Mucosa of rectum (tissue), 2 donors: Measurements from ENCODE around the gene NUP210.

Experiments
- H3K27ac ChIP-seq, 2 donors: one replicate each; pipeline ENCODE4 v1.7.0; 2013; ENCODE audit warnings: inconsistent platforms in 2 of 2, low read depth in 2 of 2, low read length in 2 of 2
- H3K27me3 ChIP-seq, 2 donors: one replicate each; pipeline ENCODE4 v1.7.0; 2013; ENCODE audit warnings: low read length in 2 of 2; ENCODE audit not compliant: control insufficient read depth in 2 of 2, insufficient read depth in 2 of 2
- H3K36me3 ChIP-seq, 2 donors: one replicate each; pipeline ENCODE4 v1.7.0; 2013; ENCODE audit warnings: low read length in 2 of 2; ENCODE audit not compliant: control insufficient read depth in 2 of 2, insufficient read depth in 2 of 2
- H3K4me1 ChIP-seq, 2 donors: one replicate each; pipeline ENCODE4 v1.7.0; 2013; ENCODE audit warnings: low read length in 2 of 2, mild to moderate bottlenecking in 1 of 2; ENCODE audit not compliant: control insufficient read depth in 2 of 2, insufficient read depth in 2 of 2
- H3K4me3 ChIP-seq, 2 donors: one replicate each; pipeline ENCODE4 v1.7.0; 2013; ENCODE audit warnings: low read length in 2 of 2
- H3K9ac ChIP-seq, 2 donors: one replicate each; pipeline ENCODE4 v1.7.0; 2013; ENCODE audit warnings: low read length in 2 of 2, low read depth in 1 of 2, mild to moderate bottlenecking in 1 of 2
- H3K9me3 ChIP-seq, 2 donors: one replicate each; pipeline ENCODE4 v1.7.0; 2013; ENCODE audit warnings: low read length in 2 of 2; ENCODE audit not compliant: control insufficient read depth in 2 of 2
- donor health status: healthy.
- donor health status: Normal muscosa, but diverticular disease.

The NUP210 gene

DNA sequence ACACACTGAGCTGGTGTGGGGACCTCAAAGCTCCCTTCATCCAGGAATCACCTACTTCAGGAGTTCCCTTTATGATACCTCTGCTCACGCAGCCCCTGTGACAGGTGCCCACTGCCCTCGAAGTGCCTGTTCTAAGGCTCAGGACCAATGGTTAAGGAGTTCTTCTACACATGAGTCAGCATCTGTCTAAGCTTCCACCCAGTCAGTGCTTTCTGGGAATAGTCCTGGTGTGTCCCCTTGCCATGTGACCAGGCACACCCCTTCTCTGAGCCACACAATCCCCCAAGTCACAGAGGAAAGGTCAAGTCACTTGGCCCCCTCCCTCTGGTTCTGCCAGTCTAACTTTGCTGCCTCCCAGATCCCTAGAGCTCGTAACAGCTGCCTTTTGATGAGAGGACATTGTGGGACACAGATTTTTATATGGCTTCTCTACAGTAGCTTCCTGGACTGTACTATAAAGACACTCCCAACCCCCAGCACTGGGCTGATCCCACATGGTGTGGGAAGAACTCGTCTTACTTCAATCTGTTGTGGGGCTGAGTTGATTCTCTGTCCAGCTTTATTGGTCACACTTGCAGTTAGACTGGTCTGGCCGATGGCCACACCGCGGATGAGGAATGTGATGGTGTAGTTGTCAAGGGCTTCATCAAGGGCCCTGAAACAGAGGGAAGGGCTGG, 78.8 kb downstream of the NUP210 start:
- H3K27me3 ChIP-seq, result no peaks in the 10 kb centered on the region
- no peak overlapping the region for H3K9ac ChIP-seq
- H3K36me3 ChIP-seq, result peaks cover 0 to 29% of the 10 kb centered on the region in 2 donors
- H3K4me1 ChIP-seq, result no peaks in the 10 kb centered on the region
- H3K4me3 ChIP-seq, result no peak overlapping the region
- H3K9me3 ChIP-seq, result no peaks in the 10 kb centered on the region
- H3K27ac ChIP-seq, result no peak overlapping the region

DNA sequence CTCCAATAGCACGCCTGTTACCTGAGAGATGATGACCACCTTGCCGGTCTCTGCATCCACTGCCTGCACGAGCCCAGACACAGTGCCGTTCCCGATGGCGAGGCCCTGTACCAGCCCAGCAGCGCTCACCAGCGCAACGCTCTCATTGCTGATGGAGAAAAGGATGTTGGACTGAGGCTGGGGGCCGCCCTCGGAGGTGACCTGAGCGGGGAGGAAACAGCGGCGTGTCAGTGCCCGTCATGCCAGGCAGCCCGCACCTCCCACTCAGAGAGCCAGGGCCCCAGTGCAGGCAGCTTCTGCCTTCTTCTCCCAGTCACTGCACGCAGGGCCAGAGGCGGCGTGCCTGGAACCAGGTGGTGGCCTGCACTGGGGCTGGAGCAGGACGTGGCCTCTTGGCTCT, 80.3 kb downstream of the NUP210 start:
- peaks cover 0 to 37% of the 10 kb centered on the region in 2 donors for H3K36me3 ChIP-seq
- no peak overlapping the region for H3K4me3 ChIP-seq
- H3K27me3 ChIP-seq, result no peaks in the 10 kb centered on the region
- H3K27ac ChIP-seq, result no peak overlapping the region
- no peaks in the 10 kb centered on the region for H3K9me3 ChIP-seq
- H3K4me1 ChIP-seq, result no peaks in the 10 kb centered on the region
- no peak overlapping the region for H3K9ac ChIP-seq

DNA sequence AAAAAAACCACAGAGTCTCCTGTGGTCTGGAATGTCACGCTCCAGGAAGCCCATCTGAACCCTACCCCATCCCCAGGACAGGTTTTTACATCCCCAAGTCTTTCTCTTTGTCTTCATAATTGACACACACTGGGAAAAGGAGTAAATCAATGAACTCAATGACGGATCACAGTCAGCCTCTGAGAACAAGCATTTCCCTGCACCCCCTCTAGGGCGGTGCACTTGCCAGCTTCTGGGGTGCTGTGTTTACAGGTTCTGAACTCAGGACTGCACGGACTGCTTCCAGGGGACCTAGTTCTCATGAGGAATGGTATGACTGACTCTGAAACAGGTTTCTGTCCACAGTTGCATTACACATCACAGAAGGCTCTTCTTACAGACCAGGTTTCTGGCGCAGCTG, 81.1 kb downstream of the NUP210 start:
- Histone ChIP-seq H3K4me1 (no peaks in the 10 kb centered on the region), H3K4me3 (no peak overlapping the region), H3K27ac (no peak overlapping the region), H3K27me3 (no peaks in the 10 kb centered on the region), H3K9ac (no peak overlapping the region), H3K9me3 (no peaks in the 10 kb centered on the region), H3K36me3 (peaks cover 0 to 37% of the 10 kb centered on the region in 2 donors)

DNA sequence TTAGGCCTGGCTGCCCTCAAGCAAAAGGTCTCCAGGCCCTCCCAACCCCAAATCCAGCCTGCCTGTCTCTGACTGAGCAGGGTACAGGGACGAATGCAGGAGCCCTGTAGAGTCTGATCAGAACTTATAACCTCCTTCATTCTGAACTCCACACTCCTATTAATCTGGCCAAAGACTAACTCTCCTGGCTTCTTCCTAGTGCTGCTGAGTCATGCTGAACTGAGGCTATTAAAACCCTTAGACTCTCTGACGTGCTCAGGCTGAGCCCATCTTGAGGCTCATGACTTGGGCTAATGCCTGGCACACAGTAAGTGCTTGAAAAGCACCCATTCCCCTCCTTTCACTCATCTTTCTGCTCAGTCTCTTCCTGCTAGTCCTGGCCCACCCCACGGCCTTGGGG, 81.9 kb downstream of the NUP210 start:
- H3K27me3 ChIP-seq, result no peaks in the 10 kb centered on the region
- peaks cover 0 to 37% of the 10 kb centered on the region in 2 donors for H3K36me3 ChIP-seq

DNA sequence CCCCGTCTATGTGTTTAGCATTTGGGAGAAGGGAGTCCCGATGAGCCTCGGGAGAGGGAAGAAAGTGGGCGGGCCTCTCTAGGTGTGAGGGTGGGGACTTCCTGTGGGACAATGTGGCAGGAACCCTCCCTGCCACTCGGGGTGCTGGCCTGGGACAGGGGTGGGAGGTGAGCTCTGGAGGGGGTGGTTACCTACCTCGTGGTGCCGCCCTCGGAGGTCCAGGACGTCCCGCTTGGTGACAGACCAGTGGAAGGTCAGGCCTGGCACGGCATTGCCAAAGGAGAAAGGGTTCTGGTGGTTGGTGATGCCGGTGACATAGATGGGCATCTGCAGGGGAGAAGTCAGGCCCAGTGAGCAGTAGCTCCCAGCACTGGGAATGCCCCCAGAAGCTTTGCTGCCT, 83.5 kb downstream of the NUP210 start:
- peaks cover 0 to 35% of the 10 kb centered on the region in 2 donors for H3K36me3 ChIP-seq
- H3K27ac ChIP-seq, result no peak overlapping the region
- H3K4me3 ChIP-seq, result no peak overlapping the region
- H3K9ac ChIP-seq, result no peak overlapping the region
- peaks cover 0 to 7% of the 10 kb centered on the region in 2 donors for H3K4me1 ChIP-seq
- H3K27me3 ChIP-seq, result no peaks in the 10 kb centered on the region
- H3K9me3 ChIP-seq, result no peaks in the 10 kb centered on the region

More for the DNA sequence above, 81.9 kb downstream of the NUP210 start:
- no peaks in the 10 kb centered on the region for H3K4me1 ChIP-seq
- H3K9ac ChIP-seq, result no peak overlapping the region
- no peak overlapping the region for H3K27ac ChIP-seq
- H3K9me3 ChIP-seq, result no peaks in the 10 kb centered on the region
- H3K4me3 ChIP-seq, result no peak overlapping the region

DNA sequence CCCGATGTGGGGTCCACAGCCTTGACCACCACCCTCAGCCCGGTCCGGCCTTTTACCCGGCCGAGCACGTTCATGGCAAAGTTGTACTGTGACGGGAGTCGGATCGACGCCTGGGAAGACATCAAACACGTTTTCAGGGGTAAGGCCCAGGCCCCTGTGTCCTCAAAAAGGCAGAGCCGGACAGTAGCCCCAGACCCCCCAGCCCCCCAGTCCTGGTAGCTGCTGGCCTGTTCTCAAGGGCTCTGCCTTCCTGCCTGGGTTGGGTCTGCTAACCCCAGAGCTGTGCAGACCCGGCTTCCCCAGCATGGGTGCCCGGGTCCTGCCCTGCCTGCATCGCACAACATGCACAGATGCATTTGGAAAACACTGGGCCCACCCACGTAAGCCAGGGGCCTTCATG, 84.6 kb downstream of the NUP210 start:
- peaks cover 0 to 35% of the 10 kb centered on the region in 2 donors for H3K36me3 ChIP-seq
- no peak overlapping the region for H3K27ac ChIP-seq
- no peak overlapping the region for H3K4me3 ChIP-seq
- H3K9me3 ChIP-seq, result no peaks in the 10 kb centered on the region
- no peaks in the 10 kb centered on the region for H3K27me3 ChIP-seq
- no peak overlapping the region for H3K9ac ChIP-seq
- peaks cover 0 to 10% of the 10 kb centered on the region in 2 donors for H3K4me1 ChIP-seq

DNA sequence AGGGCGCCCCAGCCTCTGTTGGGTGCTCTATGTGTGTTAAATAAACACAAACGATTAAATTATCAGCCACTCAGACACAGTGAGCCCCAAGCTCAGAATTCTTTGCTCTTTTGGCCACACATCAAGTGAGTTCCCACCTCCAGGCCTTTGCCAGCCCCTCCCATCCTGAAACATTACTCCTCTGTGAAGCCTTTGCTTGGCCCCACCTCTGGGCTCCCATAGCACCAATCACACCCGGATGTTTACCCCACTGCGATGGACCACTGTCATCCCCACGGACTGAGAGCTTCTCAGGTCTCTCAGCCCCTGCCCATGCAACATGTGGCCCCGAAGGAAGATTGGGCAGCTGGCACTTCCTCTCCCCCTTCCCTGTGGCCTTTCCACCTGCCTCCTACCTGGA, 85.1 kb downstream of the NUP210 start:
- H3K4me3 ChIP-seq, result no peak overlapping the region

DNA sequence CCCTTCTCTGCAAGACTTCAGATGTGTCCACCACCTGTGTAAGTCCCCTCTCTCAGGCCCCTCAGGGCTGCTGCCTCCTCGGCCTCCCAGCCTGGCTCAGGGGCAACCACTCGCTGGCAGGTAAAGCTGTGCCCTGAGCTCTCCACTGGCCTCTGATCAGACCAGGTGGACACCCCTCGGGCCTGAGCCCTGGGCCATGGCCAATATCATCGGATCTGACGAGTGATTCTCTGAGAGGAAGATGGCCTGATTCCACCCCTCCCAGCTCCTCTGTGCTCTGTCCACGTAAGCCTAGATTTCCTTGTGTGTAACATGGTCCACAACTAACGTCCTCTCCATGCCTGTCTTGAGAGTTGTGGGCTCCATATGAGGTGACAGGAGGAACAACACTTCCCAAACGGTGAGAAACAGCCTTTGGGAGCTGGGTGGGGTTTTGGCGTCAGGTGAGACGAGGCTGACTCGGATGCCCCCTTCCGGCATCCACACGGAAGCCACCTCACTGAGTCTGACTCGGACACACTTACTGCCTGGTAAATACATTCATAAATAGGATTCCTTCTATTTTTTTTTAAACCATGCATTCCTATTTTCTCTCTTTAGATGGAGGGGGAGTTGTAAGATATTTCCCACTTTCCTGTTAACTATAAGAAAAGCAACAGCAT, 86.8 kb downstream of the NUP210 start:
- Histone ChIP-seq H3K36me3 (peaks cover 0 to 41% of the 10 kb centered on the region in 2 donors), H3K9ac (no peak overlapping the region), H3K9me3 (no peaks in the 10 kb centered on the region), H3K4me1 (peaks cover 0 to 12% of the 10 kb centered on the region in 2 donors), H3K27me3 (no peaks in the 10 kb centered on the region), H3K27ac (peak overlapping the region in 1 of 2 donors; percentile 52), H3K4me3 (no peak overlapping the region)

More for the DNA sequence above, 85.1 kb downstream of the NUP210 start:
- no peaks in the 10 kb centered on the region for H3K9me3 ChIP-seq
- no peak overlapping the region for H3K9ac ChIP-seq
- peaks cover 0 to 10% of the 10 kb centered on the region in 2 donors for H3K4me1 ChIP-seq
- H3K27ac ChIP-seq, result no peak overlapping the region
- H3K36me3 ChIP-seq, result peaks cover 0 to 38% of the 10 kb centered on the region in 2 donors
- H3K27me3 ChIP-seq, result no peaks in the 10 kb centered on the region

DNA sequence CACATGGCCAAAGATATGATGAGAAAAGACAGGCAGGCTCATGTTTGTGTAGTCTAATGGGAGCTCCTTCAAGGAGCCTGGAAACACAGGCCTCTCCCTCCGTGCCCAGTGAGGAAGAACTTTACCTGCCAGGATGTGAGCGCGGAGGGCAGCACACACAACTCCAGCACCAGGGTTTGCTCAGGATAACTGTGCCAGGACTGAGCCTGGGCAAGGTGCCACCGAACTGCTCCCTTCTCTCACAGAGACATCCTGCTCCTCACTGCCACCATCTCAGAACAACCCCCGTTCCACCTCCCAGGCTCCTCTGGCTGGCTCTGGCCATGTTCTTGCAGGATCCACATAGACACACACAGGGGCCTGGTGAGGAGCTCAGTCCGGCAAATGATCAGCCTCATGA, 87.4 kb downstream of the NUP210 start:
- Histone ChIP-seq H3K36me3 (peaks cover 0 to 41% of the 10 kb centered on the region in 2 donors), H3K4me1 (peaks cover 0 to 12% of the 10 kb centered on the region in 2 donors), H3K27ac (peak overlapping the region in 1 of 2 donors; percentile 52)

DNA sequence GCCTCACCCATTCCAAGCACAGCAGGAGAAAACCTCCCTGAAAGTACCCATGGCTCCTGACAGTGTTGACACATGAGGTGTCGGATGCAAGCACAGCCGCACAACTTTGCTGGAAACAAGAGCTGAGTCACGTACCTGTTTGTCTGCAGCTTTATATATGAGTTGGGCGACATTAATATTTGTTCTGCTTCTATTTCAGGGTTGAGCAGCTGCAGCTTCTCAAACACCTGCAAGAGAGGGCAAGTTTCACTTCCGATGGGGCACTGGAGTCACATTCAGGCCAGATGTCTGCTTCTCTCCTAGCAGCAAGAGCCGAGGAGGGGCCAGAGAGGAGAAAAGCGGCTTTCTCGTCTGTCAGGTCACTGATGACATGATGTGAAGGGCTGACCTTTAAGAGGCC, 88.0 kb downstream of the NUP210 start:
- peaks cover 0 to 35% of the 10 kb centered on the region in 2 donors for H3K36me3 ChIP-seq
- peak overlapping the region in 1 of 2 donors; percentile 43 for H3K27ac ChIP-seq
- peaks cover 0 to 12% of the 10 kb centered on the region in 2 donors for H3K4me1 ChIP-seq
- H3K9me3 ChIP-seq, result no peaks in the 10 kb centered on the region
- no peak overlapping the region for H3K9ac ChIP-seq
- no peaks in the 10 kb centered on the region for H3K27me3 ChIP-seq
- no peak overlapping the region for H3K4me3 ChIP-seq

More for the DNA sequence above, 87.4 kb downstream of the NUP210 start:
- Histone ChIP-seq H3K27me3 (no peaks in the 10 kb centered on the region), H3K4me3 (no peak overlapping the region), H3K9me3 (no peaks in the 10 kb centered on the region), H3K9ac (no peak overlapping the region)
